Activated CD4-positive, alpha-beta T cell treated with anti-CD3 and anti-CD28 coated beads for 1 hour (primary cell): Measurements from ENCODE around the gene TUBB2B.
"Not testable (repeated sequence)": the region's sequence is repeated elsewhere in the genome, so short reads cannot be mapped to it uniquely, and the experiment has no call there.

ENCODE experiments used
- DNase-seq: peaks from one replicate; pipeline ENCODE4 v3.0.0-alpha.2; 2020

Gene TUBB2B

DNA sequence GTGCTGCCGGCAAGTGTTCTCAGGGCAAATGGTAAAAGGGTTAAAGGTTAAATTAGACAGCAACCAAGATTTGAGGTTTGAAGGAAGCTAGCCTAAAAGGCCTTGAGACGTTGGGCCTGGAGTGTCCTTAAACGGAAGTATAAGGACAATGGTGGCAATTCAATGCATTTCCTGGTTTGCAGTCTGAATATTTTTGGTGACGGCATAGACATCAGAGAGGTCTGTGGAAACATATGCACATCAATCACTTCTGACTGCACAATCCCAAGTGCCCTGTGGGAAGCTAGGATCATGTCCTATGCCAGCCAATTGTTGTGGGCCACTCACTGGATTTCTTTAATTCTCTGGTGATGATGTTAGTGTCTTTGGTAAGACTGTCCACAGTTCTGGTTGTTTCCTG lies 44.4 kb downstream of the TUBB2B start:
- DNase-seq: no peak

DNA sequence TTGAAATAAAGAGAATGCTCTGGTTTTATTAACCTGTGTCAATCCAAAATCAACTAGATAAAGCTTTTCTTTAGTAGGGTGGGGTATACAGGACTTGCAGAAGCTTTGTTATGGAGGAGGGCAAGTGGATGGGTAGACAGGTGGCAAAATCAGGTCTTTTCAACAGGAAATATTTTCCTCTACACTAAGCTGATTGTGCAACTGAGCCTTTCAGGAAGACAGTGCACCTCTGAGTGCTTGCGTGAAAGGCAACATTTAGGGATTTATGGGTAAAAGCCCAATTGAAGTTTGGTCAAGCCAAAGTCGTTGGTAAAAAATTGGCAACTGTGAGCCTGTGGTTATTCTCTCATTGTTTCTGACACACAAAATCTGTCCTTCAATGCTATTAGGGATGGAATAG lies 46.3 kb downstream of the TUBB2B start:
- no peak for DNase-seq

DNA sequence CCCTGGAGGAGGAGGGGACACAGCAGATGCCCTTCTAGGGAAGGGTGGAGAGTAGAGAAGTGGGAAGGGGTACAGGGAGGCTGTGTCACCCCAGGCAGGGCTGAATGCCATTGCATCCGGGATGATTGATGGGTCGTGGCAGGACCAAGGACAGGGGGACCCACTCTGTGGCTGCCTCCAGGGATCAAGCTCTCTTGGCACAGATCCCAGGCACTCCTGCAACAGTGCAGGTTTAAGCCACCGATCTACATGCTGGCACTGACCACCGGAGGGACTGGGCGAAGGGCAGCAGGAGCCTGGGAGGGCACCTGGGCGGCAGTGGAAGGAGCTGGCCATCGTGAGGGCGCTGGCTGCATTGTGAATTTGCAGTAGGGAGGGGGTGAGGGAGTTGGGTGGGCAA lies 47.5 kb downstream of the TUBB2B start:
- DNase-seq: not testable (repeated sequence)

DNA sequence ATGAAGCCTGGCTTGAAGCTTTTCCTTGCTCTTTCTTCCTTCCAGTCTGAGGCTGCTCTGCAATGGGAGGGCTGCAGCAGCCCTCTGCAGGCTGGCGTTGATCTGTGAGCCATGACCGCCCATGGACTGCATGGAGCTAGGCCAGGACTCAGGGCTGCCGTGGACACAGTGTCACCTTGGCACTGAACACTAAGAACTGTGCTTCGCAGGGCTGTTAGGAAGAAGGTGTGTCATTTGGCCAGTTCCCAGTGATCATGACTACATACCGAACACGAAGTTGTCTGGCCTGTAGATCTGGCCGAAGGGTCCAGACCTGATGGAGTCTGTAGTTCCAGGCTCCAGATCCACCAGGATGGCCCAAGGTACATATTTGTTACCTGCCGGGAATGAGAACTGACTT lies 48.8 kb downstream of the TUBB2B start:
- not testable (repeated sequence) for DNase-seq

DNA sequence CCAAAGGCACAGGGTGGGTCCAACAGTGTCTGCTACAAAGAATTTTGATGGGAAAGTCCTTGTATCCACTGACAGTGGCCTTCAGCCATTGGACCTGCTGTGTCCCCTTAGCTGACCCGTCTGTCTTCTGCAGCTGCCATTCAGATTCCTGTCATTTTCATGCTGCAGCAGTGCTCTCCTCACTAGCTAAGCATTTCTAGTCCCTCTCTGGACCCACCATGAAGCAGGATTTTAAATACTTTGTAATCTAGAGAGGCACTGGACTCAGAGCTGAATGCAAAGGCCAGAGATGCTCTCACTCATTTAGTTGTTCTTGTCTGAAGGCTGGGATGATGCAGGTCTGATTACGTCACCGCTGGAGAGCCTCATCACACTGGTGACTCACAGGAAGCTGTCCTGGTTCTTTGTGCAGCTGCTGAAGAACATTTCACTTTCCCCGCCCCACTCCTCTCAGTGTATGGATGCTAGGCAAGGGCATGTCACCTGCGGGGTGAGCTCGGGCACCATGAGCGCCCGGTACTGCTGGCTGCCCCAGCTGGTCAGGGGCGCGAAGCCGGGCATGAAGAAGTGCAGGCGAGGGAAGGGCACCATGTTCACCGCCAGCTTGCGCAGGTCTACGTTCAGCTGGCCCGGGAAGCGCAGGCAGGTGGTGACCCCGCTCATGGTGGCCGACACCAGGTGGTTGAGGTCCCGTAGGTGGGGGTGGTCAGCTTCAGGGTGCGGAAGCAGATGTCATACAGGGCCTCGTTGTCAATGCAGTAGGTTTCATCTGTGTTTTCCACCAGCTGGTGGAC lies 50.7 kb downstream of the TUBB2B start:
- DNase-seq: no peak

DNA sequence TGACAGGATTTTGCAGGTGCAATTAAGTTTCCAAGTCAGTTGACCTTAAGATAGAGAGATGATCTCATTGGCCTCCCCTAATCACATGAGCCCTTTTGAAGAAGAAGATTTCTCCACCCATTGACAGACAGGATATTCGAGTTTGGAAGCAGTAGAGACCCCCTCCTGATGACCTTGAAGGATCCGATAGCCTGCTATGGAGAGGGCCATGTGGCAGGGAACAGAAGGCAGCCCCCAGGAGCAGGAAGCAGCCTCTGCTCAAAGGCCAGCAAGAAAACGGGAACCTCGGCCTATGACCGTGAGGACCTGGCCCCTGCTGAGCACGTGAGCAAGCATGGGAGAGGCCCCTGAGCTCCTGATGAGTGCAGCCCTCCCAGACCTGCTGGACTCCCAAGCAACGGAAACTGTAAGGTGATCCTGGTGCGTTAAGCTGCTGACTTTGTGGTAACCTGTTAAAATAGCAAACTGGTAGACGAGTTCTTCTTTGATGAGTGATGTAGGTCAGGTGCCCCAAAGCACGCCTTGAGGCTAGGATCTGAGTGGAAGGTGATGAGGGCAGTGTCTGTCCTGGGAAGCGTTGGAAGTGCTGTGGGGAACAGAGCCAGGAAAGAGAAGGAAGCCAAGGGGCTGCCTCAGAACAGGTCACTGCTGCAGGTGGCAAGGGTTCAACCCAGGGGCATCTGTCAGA lies 51.6 kb downstream of the TUBB2B start:
- no peak for DNase-seq
